HUES48 (cell line): Measurements from ENCODE around the gene NYNRIN.

Experiments
- H3K27ac ChIP-seq: one replicate; pipeline ENCODE4 v1.7.0; 2013; ENCODE audit warnings: low read depth, low read length, inconsistent platforms
- H3K27me3 ChIP-seq: 2 replicates; pipeline ENCODE4 v1.6.1; 2013; ENCODE audit warnings: mild to moderate bottlenecking, low read length; ENCODE audit not compliant: control insufficient read depth, insufficient read depth
- H3K36me3 ChIP-seq: 2 replicates; pipeline ENCODE4 v1.6.1; 2013; ENCODE audit warnings: low read length; ENCODE audit not compliant: control insufficient read depth, insufficient read depth
- H3K4me1 ChIP-seq: 2 replicates; pipeline ENCODE4 v1.6.1; 2013; ENCODE audit warnings: mild to moderate bottlenecking, low read length; ENCODE audit not compliant: control insufficient read depth, insufficient read depth
- H3K4me3 ChIP-seq: 2 replicates; pipeline ENCODE4 v1.5.1; 2013; ENCODE audit warnings: mild to moderate bottlenecking, low read depth, low read length
- H3K9ac ChIP-seq: 2 replicates; pipeline ENCODE4 v1.6.1; 2013; ENCODE audit warnings: mild to moderate bottlenecking, low read depth, low read length, moderate library complexity
- H3K9me3 ChIP-seq: 2 replicates; pipeline ENCODE4 v1.6.1; 2013; ENCODE audit warnings: low read length; ENCODE audit not compliant: control insufficient read depth, insufficient read depth

The NYNRIN gene

DNA sequence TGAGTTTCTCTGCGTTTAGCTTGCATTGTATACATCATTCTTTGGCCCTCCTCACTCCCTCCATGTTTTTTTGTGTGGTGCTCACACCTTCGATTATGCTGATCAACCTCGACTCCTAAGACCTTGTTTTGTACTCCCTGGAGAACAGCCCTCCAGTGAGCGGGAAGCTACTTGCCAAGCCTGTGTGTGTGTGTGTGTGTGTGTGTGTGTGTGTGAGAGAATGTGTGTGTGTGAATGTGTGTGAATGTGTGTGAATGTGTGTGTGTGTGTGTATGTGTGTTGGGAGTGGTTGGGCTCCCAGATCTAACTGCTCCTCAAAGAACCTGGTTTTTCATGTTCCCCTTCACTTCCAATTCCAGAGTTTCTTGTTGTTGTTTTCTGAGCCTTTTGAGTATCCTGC is 6.0 kb downstream of the NYNRIN start:
- Histone ChIP-seq H3K4me1 (peaks cover 18% of the 10 kb centered on the region), H3K36me3 (peaks cover 14% of the 10 kb centered on the region; the same call in 1 of the 2 replicates), H3K9me3 (no peaks in the 10 kb centered on the region), H3K27ac (no peak overlapping the region), H3K27me3 (no peaks in the 10 kb centered on the region), H3K9ac (no peak overlapping the region), H3K4me3 (no peak overlapping the region)

DNA sequence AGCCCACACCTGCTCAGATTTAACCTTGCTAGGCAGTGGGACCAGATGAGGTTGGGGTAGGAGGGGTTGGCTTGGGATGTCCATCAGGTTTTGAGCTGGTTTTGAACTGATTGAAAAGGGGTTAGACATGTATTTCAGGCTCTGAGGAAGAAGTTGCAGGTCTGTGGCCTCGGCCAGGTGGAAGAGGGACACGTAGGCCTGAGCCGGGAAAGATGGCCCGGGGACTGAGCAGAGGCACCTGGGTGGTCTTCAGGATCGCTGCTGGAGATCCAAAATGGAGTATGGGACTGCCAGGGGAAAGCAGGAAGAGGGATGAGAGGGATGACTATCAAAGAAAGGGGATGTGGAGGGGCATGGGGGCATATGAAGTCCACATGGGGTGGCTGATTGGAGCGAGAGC is 7.6 kb downstream of the NYNRIN start:
- no peak overlapping the region for H3K4me3 ChIP-seq
- no peaks in the 10 kb centered on the region for H3K27me3 ChIP-seq
- peaks cover 14% of the 10 kb centered on the region for H3K4me1 ChIP-seq
- no peak overlapping the region for H3K27ac ChIP-seq
- H3K36me3 ChIP-seq, result peaks cover 14% of the 10 kb centered on the region; the same call in 1 of the 2 replicates
- H3K9ac ChIP-seq, result no peak overlapping the region
- H3K9me3 ChIP-seq, result no peaks in the 10 kb centered on the region

GRCh38 chr14:24407608-24408325 is 9.0 kb downstream of the NYNRIN start:
- Histone ChIP-seq H3K36me3 (peaks cover 17% of the 10 kb centered on the region; the same call in 1 of the 2 replicates), H3K9ac (no peak overlapping the region), H3K4me1 (peaks cover 14% of the 10 kb centered on the region), H3K27me3 (no peaks in the 10 kb centered on the region), H3K9me3 (no peaks in the 10 kb centered on the region), H3K4me3 (no peak overlapping the region), H3K27ac (no peak overlapping the region)

GRCh38 chr14:24408764-24409163 is 10.0 kb downstream of the NYNRIN start:
- no peak overlapping the region for H3K4me3 ChIP-seq
- no peaks in the 10 kb centered on the region for H3K9me3 ChIP-seq
- peaks cover 27% of the 10 kb centered on the region for H3K36me3 ChIP-seq
- H3K4me1 ChIP-seq, result peaks cover 7% of the 10 kb centered on the region
- no peaks in the 10 kb centered on the region for H3K27me3 ChIP-seq
- H3K9ac ChIP-seq, result no peak overlapping the region
- no peak overlapping the region for H3K27ac ChIP-seq

DNA sequence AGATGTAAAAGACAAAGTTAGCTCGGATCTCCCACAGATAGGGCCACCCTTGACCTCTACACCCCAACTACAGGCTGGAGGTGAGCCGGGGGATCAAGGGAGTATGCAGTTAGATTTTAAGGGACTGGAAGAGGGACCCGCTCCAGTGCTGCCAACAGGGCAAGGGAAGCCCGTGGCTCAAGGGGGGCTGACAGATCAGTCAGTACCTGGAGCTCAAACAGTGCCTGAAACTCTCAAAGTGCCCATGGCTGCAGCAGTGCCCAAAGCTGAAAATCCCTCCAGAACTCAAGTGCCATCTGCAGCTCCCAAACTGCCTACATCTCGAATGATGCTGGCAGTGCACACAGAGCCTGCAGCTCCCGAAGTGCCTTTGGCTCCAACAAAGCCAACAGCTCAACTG is 10.4 kb downstream of the NYNRIN start:
- Histone ChIP-seq H3K9ac (no peak overlapping the region), H3K9me3 (no peaks in the 10 kb centered on the region), H3K27ac (no peak overlapping the region), H3K27me3 (no peaks in the 10 kb centered on the region), H3K4me3 (no peak overlapping the region), H3K36me3 (peaks cover 31% of the 10 kb centered on the region), H3K4me1 (peaks cover 4% of the 10 kb centered on the region)

- no peak overlapping the region for H3K9ac ChIP-seq
- H3K36me3 ChIP-seq, result peaks cover 38% of the 10 kb centered on the region
- no peak overlapping the region for H3K4me3 ChIP-seq
- no peaks in the 10 kb centered on the region for H3K4me1 ChIP-seq
- H3K9me3 ChIP-seq, result no peaks in the 10 kb centered on the region
- H3K27me3 ChIP-seq, result no peaks in the 10 kb centered on the region
- no peak overlapping the region for H3K27ac ChIP-seq
Observed at GRCh38 chr14:24409956-24410355, 11.2 kb downstream of the NYNRIN start.

DNA sequence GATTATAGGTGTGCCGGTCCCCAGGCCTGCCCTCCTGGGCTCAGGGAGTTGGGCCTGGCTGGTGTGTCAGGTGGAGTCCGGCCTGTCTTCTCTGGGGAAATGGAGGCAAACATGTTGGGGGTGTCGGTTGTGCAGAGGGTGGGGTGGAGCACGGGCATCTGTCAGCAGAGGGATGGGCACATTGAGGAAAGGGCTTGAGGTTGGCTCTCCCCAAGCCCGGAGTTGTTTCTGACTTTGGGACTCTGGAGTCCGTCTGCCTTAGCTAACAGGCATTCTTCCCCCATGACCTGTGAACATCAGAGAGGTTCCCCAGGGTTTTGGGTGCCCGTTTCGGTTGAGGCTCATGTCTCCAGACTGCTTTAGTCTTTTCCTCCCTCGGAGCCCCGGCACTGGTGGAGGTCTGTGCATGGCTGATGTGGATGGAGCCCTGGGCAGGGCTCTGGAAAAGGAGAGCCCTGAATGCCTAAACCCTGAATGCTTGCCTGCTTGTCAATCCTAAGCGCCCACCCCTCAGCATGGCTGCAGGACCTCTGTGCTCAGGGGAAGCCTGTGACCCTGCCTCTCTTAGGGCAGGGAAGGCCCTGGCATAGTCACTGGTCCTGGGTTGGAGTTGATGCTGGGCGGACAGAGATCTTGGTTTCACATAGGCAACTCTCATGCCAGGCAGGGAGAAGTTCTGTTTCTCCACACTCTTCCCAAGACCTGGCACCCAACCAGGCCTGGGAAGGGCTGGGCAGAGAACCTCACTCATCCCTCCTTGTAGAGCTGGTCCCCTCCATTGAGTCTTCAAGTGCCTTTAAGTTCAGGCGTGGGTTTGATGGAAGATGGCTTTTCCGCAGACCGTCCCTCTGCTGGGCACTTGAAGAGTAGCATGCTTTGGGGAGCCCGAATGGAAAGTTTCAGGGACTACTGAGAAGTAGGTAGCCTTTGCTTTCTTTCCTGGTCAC is 12.9 kb downstream of the NYNRIN start:
- no peaks in the 10 kb centered on the region for H3K27me3 ChIP-seq
- H3K36me3 ChIP-seq, result peaks cover 41% of the 10 kb centered on the region
- H3K9me3 ChIP-seq, result no peaks in the 10 kb centered on the region
- no peak overlapping the region for H3K27ac ChIP-seq
- H3K4me1 ChIP-seq, result no peaks in the 10 kb centered on the region
- H3K4me3 ChIP-seq, result no peak overlapping the region
- H3K9ac ChIP-seq, result no peak overlapping the region

GRCh38 chr14:24414077-24414476 is 15.3 kb downstream of the NYNRIN start:
- 0 out of 2 replicates have a peak, but pooled peaks cover 7% of the 10 kb centered on the region for H3K27me3 ChIP-seq
- peaks cover 33% of the 10 kb centered on the region for H3K36me3 ChIP-seq
- H3K4me1 ChIP-seq, result no peaks in the 10 kb centered on the region
- H3K9me3 ChIP-seq, result no peaks in the 10 kb centered on the region
- no peak overlapping the region for H3K27ac ChIP-seq
- H3K9ac ChIP-seq, result no peak overlapping the region
- H3K4me3 ChIP-seq, result no peak overlapping the region

- Histone ChIP-seq H3K4me1 (no peaks in the 10 kb centered on the region), H3K27ac (no peak overlapping the region), H3K36me3 (peaks cover 30% of the 10 kb centered on the region), H3K9me3 (no peaks in the 10 kb centered on the region), H3K27me3 (0 out of 2 replicates have a peak, but pooled peaks cover 8% of the 10 kb centered on the region), H3K4me3 (no peak overlapping the region), H3K9ac (no peak overlapping the region)
Observed at GRCh38 chr14:24414732-24415420, 16.1 kb downstream of the NYNRIN start.

GRCh38 chr14:24415421-24416253 is 16.8 kb downstream of the NYNRIN start:
- Histone ChIP-seq H3K9me3 (no peaks in the 10 kb centered on the region), H3K4me1 (no peaks in the 10 kb centered on the region), H3K9ac (no peak overlapping the region), H3K36me3 (peaks cover 30% of the 10 kb centered on the region), H3K4me3 (no peak overlapping the region), H3K27ac (no peak overlapping the region), H3K27me3 (0 out of 2 replicates have a peak, but pooled peaks cover 8% of the 10 kb centered on the region)
